ENCODE measurements around the gene KIF16B.

- TF ChIP-seq CTCF (IDR thresholded peaks at IDR 0.05 in 2 of 3, conservative IDR thresholded peaks at IDR 0.05 in 1 of 3; ENCODE audit: insufficient read depth in 2 of 3, low read depth in 1 of 3, low read length in 3 of 3) (no peak), POLR2A (conservative IDR thresholded peaks at IDR 0.05) (no peak), HOXB6 (CRISPR knock-in tag; IDR thresholded peaks at IDR 0.05; ENCODE audit: borderline replicate concordance) (no peak)
- TF ChIP-seq, protein P1, sequence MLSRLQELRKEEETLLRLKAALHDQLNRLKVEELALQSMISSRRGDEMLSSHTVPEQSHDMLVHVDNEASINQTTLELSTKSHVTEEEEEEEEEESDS (CRISPR knock-in tag; IDR thresholded peaks at IDR 0.05), result no peak
These were observed 177.9 kb downstream of the KIF16B start for GRCh38 chr20:16395366-16395765.
